GM18511 (cell line): ENCODE data around the gene ABCA7.
"Not testable (repeated sequence)": the region's sequence is repeated elsewhere in the genome, so short reads cannot be mapped to it uniquely, and the experiment has no call there.

Experiments used
- ATAC-seq: cut with Tn5 transposase; IDR thresholded peaks from one replicate; pipeline ENCODE4 v1.9.1; 2021; ENCODE audit warnings: mild to moderate bottlenecking, moderate library complexity; ENCODE audit not compliant: unreplicated experiment

ABCA7 gene

DNA sequence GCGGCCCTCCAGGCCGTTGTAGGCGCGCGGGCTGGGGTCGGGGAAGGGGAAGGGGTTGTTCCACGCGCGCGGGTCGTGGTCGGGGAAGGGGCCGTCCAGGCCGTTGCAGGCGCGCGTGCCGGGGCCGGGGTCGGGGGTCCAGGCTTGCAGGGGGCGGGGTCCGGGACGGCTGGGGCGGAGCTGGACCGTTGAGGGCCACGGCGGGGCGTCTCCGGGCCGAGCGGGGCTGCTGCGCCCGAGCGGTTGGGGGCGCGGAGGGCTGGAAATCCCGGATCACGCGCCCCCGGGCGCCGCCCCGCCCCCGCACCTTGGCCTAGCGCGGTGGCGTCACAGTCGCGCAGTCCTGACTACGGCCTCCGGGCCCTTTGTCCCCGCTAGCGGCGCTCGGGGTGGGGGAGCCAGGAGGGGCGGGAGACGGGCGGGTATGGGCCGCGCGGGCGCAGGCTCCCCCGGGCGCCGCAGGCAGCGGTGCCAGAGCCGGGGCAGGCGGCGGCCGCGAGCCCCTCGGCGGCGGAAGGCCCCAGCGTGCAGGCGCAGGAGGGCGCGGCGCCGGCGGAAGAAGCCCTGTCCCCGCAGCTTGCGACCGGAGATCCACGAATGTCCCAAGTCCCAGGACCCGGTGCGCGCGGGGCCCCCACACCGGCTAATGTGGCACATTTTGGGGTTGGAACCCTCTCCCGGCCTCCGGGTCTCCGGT lies 64.6 kb downstream of the ABCA7 start:
- ATAC-seq, result peak; percentile 43

GRCh38 chr19:1105008-1105872 lies 65.3 kb downstream of the ABCA7 start:
- no peak for ATAC-seq

- ATAC-seq, result no peak
These were observed 66.2 kb downstream of the ABCA7 start for GRCh38 chr19:1105873-1106840.

GRCh38 chr19:1106841-1107660 lies 67.1 kb downstream of the ABCA7 start:
- ATAC-seq, result no peak

- no peak for ATAC-seq
These were observed 67.9 kb downstream of the ABCA7 start for GRCh38 chr19:1107661-1108261.

DNA sequence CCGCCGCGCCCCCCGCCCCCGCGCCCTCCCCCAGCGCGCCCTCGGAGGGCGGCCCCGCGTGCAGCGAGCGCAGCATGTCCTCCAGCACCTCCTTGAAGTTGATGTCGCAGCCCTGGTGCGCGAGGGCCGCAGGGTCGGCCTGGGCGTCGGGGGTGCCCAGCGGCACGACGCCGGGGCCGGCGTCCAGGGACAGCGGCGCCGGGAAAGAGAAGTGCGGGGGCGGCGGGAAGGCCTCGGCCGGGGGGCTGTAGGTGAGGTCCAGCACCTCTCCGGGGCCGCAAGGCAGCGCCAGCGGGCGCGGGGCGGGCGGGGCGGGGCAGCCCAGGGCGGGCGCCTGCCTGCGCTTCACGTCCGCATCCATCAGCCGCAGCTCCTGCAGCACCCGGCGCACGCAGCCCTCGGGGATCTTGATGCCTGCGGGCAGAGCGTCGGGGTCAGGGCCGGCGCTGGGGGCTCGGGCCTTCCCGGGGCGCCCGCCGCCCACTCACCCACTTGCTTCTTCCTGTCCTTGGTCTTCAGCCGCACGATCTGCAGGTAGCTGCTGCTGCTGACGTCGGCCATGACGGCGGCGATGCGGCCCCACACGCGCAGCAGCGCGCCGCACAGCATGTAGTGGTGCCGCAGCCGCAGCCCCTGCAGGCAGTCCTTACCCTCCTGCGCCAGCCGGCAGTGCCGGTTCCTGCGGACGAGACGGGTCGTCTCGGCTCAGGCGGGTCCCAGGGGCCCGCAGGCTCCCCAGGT lies 68.6 kb downstream of the ABCA7 start:
- ATAC-seq, result no peak

GRCh38 chr19:1109032-1109551 lies 69.2 kb downstream of the ABCA7 start:
- ATAC-seq, result no peak

DNA sequence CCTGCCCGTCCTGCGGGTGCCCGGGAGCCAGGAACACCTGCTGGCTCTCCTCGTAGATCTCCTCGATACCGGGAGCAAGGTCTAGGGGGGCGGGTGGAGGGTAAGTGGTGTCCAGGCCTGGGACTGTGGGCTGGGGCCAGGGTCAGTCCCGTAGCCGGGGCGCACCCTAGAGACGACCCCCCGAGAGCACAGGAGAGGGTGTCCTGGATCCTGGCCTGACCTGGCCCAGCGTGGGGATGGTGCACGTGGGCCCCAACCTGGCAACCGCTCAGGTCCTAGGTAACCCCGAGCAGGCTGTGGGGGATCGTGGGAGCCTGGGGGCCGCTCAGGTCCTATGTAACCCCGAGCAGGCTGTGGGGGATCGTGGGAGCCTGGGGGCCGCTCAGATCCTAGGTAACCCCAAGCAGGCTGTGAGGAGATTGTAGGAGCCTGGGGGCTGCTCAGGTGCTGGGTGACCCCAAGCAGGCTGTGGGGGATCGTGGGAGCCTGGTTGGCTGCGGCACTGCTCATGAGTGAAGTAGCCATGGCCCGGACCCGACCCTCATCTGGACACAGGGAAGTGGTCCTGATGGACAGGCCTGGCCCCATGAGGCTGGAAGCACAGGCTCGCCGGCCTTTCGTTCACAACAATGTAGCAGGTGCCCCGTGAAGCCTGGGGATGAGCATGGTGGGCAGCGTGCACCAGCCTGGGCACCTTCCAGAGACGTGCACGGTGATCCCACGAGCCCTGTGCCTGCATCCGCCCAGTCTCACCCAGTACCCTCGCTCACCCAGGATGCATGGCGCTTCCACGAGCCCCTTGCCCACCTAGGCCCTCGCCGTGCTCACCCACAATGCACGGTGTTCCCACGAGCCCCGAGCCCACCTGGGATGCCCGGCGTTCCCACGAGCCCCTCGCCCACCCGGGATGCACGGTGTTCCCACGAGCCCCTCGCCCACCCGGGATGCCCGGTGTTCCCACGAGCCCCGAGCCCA lies 70.1 kb downstream of the ABCA7 start:
- ATAC-seq, result no peak

GRCh38 chr19:1110809-1111640 lies 71.1 kb downstream of the ABCA7 start:
- ATAC-seq, result no peak

- ATAC-seq, result no peak
These were observed 71.8 kb downstream of the ABCA7 start for GRCh38 chr19:1111641-1112267.

- ATAC-seq, result no peak
These were observed 72.5 kb downstream of the ABCA7 start for GRCh38 chr19:1112268-1113029.

- no peak for ATAC-seq
These were observed 73.4 kb downstream of the ABCA7 start for GRCh38 chr19:1113030-1113985.

DNA sequence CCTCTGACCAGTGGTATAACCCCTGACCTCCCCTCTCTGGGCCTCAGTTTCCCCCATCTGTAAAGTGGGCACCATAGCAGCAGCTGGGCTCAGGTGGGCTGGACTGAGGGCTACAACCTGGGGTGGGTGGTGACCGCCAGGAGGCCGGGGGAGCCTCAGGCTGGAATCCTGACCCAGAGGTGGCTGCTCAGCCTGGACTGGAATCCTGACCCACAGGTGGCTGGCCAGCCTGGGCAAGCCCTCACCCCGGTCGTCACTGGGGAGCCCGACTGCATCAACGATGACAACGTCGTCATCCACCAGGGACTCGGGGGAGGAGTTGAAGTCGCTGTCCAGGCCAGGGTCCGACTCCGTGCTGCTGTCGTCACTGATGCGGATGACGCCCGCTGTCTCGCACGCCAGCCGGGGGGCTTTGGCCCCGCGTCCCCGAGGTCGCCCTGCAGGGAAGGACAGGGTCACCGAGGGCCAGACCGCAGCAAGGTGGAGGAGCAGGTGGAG lies 74.1 kb downstream of the ABCA7 start:
- no peak for ATAC-seq

GRCh38 chr19:1114728-1115127 lies 74.8 kb downstream of the ABCA7 start:
- not testable (repeated sequence) for ATAC-seq
